SU-DHL-6 (cell line): ENCODE measurements around the gene RNF114.

Experiments used
- H2AFZ ChIP-seq: fragments of 200-600 bp; sonication (generic); 2 replicates; pipeline ENCODE4 v1.6.1; 2014; ENCODE audit warnings: low read depth, mild to moderate bottlenecking, moderate library complexity, mixed read lengths, antibody characterized with exemption, low read length; ENCODE audit not compliant: severe bottlenecking
- H3F3A ChIP-seq: fragments of 200-600 bp; shearing (Covaris generic); 2 replicates; pipeline ENCODE4 v1.6.0; 2016; ENCODE audit warnings: antibody characterized with exemption, mild to moderate bottlenecking; ENCODE audit not compliant: insufficient read depth
- H3K27ac ChIP-seq: fragments of 200-600 bp; sonication (generic); 2 replicates; pipeline ENCODE4 v1.5.1; 2016; ENCODE audit warnings: low read depth, mild to moderate bottlenecking, low read length, moderate library complexity, mixed read lengths
- H3K27me3 ChIP-seq: fragments of 200-600 bp; sonication (generic), shearing (Covaris generic); 2 replicates; pipeline ENCODE4 v1.6.0; 2014; ENCODE audit warnings: mild to moderate bottlenecking, low read length
- H3K36me3 ChIP-seq: fragments of 200-600 bp; sonication (generic); 2 replicates; pipeline ENCODE4 v1.6.1; 2014; ENCODE audit warnings: mild to moderate bottlenecking, low read length, mixed read lengths
- H3K4me2 ChIP-seq: fragments of 300-600, 200-600 bp; shearing (Covaris generic), sonication (generic); 2 replicates; pipeline ENCODE4 v1.6.0; 2014; ENCODE audit warnings: low read length, low read depth, mild to moderate bottlenecking; ENCODE audit not compliant: poor library complexity, severe bottlenecking
- H3K4me3 ChIP-seq: fragments of 200-600 bp; sonication (generic); 2 replicates; pipeline ENCODE4 v1.5.1; 2014; ENCODE audit warnings: antibody characterized with exemption, low read length, mild to moderate bottlenecking, mixed read lengths; ENCODE audit not compliant: insufficient read depth, poor library complexity, severe bottlenecking
- H3K79me2 ChIP-seq: fragments of 200-600 bp; sonication (generic); 2 replicates; pipeline ENCODE4 v1.6.1; 2014; ENCODE audit warnings: mild to moderate bottlenecking, low read length, moderate library complexity; ENCODE audit not compliant: insufficient read depth
- H3K9ac ChIP-seq: fragments of 200-600 bp; sonication (generic); 2 replicates; pipeline ENCODE4 v1.7.0; 2014; ENCODE audit warnings: mild to moderate bottlenecking, low read length
- H3K9me2 ChIP-seq: fragments of 200-600 bp; sonication (generic); replicated peaks from 2 replicates; pipeline ENCODE4 v1.6.1; 2014; ENCODE audit warnings: low read length; ENCODE audit not compliant: insufficient read depth
- H3K9me3 ChIP-seq: fragments of 200-600 bp; sonication (generic); 2 replicates; pipeline ENCODE4 v1.6.1; 2014; ENCODE audit warnings: low read length, mixed read lengths; ENCODE audit not compliant: insufficient read depth
- H4K20me1 ChIP-seq: fragments of 200-600 bp; sonication (generic); 2 replicates; pipeline ENCODE4 v1.6.1; 2014; ENCODE audit warnings: low read depth, mild to moderate bottlenecking, antibody characterized with exemption, low read length, moderate library complexity, mixed read lengths
- EZH2phosphoT487 ChIP-seq: fragments of 200-600 bp; sonication (generic), shearing (Covaris generic); conservative IDR thresholded peaks from 2 replicates; pipeline ENCODE4 v1.6.1; 2018; ENCODE audit warnings: mild to moderate bottlenecking, antibody characterized with exemption, low read length, moderate library complexity, mixed read lengths
- TF ChIP-seq, protein P1 (sequence below): fragments of 200-600 bp; sonication (generic); IDR thresholded peaks from one replicate; pipeline ENCODE4 v1.5.1; 2017; ENCODE audit warnings: antibody characterized with exemption, mild to moderate bottlenecking, low read length, moderate library complexity; ENCODE audit not compliant: insufficient read depth, poor library complexity, severe bottlenecking

The RNF114 gene

DNA sequence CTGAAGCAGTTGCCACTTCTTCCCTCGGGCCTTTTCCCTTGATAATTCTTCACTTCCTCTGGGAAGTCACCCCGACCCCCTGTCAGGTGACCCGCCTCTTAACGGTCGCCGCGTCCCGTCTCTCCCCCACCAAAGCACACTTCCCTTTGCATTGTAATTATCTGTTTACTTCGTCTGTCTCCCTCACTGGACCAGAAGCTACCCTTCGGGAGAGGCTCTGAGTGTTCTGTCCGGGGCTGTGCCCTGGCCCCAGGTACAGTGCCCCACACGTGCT lies 45.8 kb downstream of the RNF114 start:
- Histone ChIP-seq H3K27me3 (no peaks in the 10 kb centered on the region), H3K36me3 (no peaks in the 10 kb centered on the region), H3K79me2 (no peaks in the 10 kb centered on the region), H3K9ac (peak overlapping the region; percentile 49), H3K9me2 (no peaks in the 10 kb centered on the region), H3K4me2 (peak overlapping the region; percentile 66), H3K27ac (no peak overlapping the region), H3K9me3 (no peaks in the 10 kb centered on the region), H3K4me3 (peak overlapping the region; percentile 52), H2AFZ (peak overlapping the region; percentile 93), H3F3A (no peaks in the 10 kb centered on the region), H4K20me1 (no peaks in the 10 kb centered on the region)
- TF ChIP-seq, protein P1, sequence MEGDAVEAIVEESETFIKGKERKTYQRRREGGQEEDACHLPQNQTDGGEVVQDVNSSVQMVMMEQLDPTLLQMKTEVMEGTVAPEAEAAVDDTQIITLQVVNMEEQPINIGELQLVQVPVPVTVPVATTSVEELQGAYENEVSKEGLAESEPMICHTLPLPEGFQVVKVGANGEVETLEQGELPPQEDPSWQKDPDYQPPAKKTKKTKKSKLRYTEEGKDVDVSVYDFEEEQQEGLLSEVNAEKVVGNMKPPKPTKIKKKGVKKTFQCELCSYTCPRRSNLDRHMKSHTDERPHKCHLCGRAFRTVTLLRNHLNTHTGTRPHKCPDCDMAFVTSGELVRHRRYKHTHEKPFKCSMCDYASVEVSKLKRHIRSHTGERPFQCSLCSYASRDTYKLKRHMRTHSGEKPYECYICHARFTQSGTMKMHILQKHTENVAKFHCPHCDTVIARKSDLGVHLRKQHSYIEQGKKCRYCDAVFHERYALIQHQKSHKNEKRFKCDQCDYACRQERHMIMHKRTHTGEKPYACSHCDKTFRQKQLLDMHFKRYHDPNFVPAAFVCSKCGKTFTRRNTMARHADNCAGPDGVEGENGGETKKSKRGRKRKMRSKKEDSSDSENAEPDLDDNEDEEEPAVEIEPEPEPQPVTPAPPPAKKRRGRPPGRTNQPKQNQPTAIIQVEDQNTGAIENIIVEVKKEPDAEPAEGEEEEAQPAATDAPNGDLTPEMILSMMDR = no peak

DNA sequence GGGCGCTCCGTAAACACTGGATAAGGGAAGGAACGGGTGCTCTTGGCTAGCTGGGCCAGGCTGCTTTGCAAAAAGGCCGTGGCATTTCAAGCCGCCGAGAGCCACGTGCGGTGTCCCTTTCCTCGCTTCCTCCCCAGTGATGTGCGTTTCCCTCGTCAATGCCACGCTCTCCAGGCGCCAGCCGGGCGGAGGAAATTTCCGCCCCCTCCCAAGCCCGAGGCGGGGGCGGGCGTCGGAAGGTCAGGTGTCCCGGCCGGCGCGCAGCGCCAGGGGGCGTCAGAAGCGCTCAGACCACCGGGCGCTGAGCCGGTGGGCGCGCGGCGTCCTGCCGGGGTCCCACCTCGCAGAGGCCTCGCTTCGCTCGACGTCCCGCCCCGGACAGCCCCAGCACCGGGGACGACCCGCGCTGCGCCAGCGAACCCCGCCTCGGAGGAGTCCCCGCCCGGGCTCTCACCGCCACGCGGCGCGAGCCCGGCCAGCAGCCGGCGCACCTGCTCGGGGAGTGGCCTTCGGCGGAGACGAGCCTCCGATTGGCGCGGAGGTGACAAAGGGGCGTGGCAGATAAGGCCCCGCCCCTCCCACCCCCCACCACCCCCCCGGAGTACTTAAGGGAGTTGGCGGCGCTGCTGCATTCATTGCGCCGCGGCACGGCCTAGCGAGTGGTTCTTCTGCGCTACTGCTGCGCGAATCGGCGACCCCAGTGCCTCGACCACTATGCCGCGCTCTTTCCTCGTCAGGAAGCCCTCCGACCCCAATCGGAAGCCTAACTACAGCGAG lies 46.3 kb downstream of the RNF114 start, which contains the start of gene SNAI1:
Gene SNAI1 (plus strand): TSS at position 635 of the 777 bp plus-strand sequence. CDS start 80 bp downstream, at position 715.
- Histone ChIP-seq H3F3A (no peaks in the 10 kb centered on the region), H3K4me3 (peak within 1 kb of the TSS; percentile 52), H3K79me2 (no peaks in the 10 kb centered on the region), H2AFZ (peak within 1 kb of the TSS; percentile 93), H3K27me3 (no peaks in the 10 kb centered on the region), H4K20me1 (no peaks in the 10 kb centered on the region), H3K9me2 (no peaks in the 10 kb centered on the region), H3K36me3 (no peaks in the 10 kb centered on the region), H3K9ac (peak within 1 kb of the TSS; percentile 49), H3K9me3 (no peaks in the 10 kb centered on the region), H3K4me2 (peak within 1 kb of the TSS; percentile 66), H3K27ac (no peak within 1 kb of the TSS)
- TF ChIP-seq, protein P1 = peak; percentile 42
- no peak for TF ChIP-seq EZH2phosphoT487

DNA sequence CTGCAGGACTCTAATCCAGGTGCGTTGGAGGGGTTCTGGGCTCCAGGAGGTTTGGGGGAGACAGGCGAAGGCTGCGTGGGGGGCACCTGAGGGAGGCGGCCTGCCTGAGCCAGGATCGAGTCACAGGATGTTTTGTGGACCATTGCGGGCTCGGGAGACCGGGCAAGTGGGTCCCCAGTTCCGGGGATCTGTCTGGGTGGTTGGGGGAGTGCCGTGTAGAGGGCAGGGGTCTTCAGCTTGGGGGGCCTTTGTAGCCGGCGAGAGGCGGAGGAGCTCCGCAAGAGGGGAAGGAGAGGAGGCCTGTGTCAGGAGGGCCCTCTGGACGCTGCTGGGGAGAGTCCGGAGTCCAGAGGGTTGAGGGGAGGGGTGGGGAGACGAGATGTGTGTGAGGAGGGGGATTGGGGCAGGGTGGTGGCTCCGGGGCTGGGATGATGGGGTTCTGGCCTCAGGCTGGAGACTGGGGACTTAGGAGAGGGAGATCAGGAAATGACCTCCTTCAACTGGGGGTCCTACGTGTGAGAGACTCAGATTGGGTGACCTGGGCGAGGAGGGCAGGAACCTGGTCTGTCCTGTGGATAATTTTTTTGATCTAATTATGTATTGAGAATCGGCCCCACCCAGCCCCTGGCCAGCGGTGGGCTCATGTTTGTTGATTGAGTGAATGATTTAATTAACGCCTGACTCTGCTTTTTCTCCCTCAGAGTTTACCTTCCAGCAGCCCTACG lies 47.1 kb downstream of the RNF114 start:
- H3K79me2 ChIP-seq = no peaks in the 10 kb centered on the region
- no peaks in the 10 kb centered on the region for H3K27me3 ChIP-seq
- no peak overlapping the region for H2AFZ ChIP-seq
- no peak overlapping the region for H3K27ac ChIP-seq
- H3K9me3 ChIP-seq = no peaks in the 10 kb centered on the region
- H3K9ac ChIP-seq = no peak overlapping the region
- H3K4me2 ChIP-seq = peak overlapping the region; percentile 50
- H4K20me1 ChIP-seq = no peaks in the 10 kb centered on the region
- TF ChIP-seq EZH2phosphoT487 = no peak
- TF ChIP-seq, protein P1 = no peak
- H3F3A ChIP-seq = no peaks in the 10 kb centered on the region
- H3K4me3 ChIP-seq = peak overlapping the region; percentile 39
- H3K36me3 ChIP-seq = no peaks in the 10 kb centered on the region
- no peaks in the 10 kb centered on the region for H3K9me2 ChIP-seq
